LNCAP (cell line): ENCODE data around the gene CBX1.

Source experiments
- TF ChIP-seq, protein P1 (sequence below): fragments of 450-650 bp; IDR thresholded peaks from 2 replicates; pipeline ENCODE4 v1.5.1; 2017; ENCODE audit warnings: mild to moderate bottlenecking

Gene CBX1

GRCh38 chr17:48102798-48103715 lies 1.8 kb upstream of the CBX1 start:
- TF ChIP-seq, protein P1, sequence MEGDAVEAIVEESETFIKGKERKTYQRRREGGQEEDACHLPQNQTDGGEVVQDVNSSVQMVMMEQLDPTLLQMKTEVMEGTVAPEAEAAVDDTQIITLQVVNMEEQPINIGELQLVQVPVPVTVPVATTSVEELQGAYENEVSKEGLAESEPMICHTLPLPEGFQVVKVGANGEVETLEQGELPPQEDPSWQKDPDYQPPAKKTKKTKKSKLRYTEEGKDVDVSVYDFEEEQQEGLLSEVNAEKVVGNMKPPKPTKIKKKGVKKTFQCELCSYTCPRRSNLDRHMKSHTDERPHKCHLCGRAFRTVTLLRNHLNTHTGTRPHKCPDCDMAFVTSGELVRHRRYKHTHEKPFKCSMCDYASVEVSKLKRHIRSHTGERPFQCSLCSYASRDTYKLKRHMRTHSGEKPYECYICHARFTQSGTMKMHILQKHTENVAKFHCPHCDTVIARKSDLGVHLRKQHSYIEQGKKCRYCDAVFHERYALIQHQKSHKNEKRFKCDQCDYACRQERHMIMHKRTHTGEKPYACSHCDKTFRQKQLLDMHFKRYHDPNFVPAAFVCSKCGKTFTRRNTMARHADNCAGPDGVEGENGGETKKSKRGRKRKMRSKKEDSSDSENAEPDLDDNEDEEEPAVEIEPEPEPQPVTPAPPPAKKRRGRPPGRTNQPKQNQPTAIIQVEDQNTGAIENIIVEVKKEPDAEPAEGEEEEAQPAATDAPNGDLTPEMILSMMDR = no peak

- TF ChIP-seq, protein P1 = no peak
Measured at GRCh38 chr17:48102043-48102750, 919 bp upstream of the CBX1 start.

DNA sequence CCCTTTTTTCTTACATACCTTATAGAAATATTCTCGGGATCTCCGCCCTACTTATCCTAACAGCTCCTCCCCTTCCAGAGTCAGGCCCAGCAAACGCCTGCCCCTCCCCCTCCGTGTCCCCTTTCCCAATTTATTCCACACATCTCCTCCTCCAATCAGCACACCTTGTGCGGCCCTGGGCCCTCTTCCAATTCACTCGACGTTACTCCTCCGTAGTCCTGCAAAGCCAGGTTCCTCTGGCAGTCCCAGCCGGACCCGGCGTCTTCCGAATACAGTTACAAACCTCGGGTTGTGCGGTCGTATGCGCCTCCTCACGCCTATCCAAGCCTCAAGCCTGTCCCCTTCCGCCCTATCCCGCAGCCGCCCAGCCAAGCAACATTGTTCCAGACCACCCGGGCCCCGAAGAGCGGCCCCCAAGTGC lies 677 bp downstream of the CBX1 start:
- TF ChIP-seq, protein P1 = no peak

GRCh38 chr17:48100160-48100559 lies 1.1 kb downstream of the CBX1 start:
- TF ChIP-seq, protein P1 = no peak

DNA sequence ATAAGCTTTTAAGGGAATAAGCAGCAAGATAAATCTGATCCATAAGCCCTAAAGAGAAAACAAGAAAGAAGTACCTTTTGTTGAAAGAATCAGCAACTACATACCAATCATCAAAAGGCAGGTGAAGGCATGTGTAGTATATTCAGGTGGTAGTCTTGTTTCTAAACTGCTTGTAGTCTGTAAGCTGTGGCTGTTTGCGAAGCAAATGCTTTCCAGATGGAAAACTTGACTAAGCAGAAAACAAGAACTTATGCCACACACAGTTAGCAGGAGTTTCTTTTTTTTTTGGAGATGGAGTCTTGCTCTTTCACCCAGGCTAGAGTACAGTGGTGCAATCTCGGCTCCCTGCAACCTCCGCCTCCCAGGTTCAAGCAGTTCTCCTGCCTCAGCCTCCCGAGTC lies 5.7 kb downstream of the CBX1 start:
- TF ChIP-seq, protein P1 = no peak

DNA sequence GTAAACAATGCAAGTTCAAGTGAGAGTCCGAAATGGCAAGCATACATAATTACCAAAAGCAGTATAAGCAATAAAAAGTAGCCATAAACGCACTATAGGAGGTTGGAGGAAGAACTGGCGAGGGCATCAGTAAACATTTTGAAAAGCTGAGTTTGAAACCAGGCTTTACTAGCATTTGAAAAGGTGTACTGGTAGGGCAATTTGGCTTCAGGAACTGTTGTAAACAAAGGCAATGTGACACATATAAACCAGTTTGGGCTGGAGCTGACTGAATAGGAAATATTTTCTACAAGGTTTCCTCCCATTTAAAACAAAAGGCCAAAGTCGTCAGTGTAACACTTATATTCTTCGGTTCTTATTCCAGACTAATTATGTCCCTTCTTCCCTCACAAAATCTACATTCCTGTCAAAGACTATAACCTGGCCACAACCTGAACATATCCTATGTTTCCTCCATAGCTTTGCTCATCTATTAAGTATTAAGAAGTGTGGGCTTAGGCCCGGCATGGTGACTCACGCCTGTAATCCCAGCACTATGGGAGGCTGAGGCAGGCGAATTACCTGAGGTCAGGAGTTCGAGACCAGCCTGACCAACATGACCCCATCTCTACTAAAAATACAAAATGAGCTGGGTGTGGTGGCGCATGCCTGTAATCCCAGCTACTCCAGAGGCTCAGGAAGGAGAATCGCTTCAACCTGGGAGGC lies 7.8 kb downstream of the CBX1 start:
- TF ChIP-seq, protein P1 = no peak

DNA sequence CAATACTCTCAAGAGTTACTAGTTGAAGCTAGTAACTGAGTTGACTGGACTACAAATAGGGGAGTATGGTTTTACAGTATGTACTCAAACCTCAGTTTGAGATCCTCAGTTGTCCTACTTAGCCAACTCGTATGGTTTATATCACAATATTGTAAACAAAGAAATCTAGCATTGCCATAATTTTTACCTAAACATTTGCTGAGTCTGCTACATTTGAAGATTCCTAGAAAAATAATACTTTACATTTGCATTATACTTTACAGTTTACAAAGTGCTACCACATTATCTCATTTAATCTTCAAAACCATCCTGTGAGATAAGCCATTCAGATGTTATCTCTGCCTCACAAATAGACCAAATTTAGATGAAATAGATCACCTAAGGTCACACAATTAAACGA lies 16.3 kb downstream of the CBX1 start:
- TF ChIP-seq, protein P1 = no peak
